Daoy (cell line): Measurements from ENCODE around the gene LZTR1. TPM values are rescaled to one million over a fixed set of nuclear protein-coding genes. Genes with fewer than 3 reads are reported as not detected.

ENCODE experiments used
- DNase-seq: peaks from one replicate; pipeline ENCODE4 v3.0.0-alpha.2; 2015; ENCODE audit warnings: low read depth
- total RNA-seq: library from RNA; depleted of rRNA; stranded (reverse); fragments of >200 nt; shearing (Covaris generic); gene quantifications from 2 replicates; pipeline ENCODE4 v1.2.3, GENCODE V29; 2014

Gene LZTR1
- total RNA-seq, 1 experiment from 2014 or later: 22.9 TPM

DNA sequence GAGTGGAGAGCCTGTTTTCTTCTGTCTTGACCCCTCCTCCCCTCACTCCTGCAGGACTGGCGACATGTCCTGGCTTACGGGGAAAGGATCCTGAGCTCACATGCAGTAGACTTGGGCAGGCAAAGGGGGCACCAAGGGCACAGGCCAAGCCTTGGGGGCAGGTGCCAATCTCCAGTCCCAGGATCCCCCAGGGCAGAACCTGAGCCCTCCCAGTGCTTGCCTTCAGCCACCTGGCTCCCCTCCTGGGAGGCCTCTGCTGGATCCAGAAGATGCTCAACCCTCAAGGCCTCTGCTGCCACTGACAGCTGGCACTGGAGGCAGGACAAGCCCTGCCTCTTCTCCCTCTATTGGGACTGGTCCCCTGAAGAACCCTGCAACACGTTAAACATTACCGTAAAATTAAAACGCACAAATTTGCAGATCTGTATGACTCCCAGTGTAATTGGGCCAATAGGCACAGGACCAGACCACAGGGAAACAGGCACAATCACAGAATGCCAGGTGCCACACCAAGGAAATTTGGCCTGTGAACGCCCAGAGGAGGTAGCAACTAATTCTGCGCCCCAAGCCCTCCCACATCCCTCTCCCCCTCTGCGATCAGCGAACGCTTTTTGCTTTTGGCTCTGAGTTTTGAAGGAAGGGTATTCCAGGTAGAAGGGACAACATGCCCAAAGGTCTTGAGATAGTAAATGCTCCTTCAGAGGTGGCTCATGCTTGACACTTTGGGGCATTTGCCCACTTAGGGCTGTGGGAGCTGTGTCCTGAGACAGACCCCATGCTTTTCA lies 967 bp upstream of the LZTR1 start:
- DNase-seq: no peak

DNA sequence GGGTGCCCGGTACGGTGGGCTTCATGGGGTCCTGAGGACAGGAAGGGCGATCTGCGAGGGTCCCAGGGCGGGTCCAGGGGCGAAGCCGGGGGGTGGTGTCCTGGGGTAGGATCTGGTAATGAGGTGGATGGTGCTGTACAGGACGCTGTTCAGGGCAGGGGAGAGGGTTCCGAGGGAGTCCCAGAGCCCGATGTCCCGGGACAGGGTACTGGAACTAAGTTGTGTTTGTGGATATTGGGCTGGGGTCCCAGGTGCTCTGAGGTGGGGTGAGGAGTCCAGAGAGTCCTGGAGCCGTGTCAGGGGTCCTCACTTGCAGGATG lies 426 bp downstream of the LZTR1 start:
- DNase-seq: no peak

DNA sequence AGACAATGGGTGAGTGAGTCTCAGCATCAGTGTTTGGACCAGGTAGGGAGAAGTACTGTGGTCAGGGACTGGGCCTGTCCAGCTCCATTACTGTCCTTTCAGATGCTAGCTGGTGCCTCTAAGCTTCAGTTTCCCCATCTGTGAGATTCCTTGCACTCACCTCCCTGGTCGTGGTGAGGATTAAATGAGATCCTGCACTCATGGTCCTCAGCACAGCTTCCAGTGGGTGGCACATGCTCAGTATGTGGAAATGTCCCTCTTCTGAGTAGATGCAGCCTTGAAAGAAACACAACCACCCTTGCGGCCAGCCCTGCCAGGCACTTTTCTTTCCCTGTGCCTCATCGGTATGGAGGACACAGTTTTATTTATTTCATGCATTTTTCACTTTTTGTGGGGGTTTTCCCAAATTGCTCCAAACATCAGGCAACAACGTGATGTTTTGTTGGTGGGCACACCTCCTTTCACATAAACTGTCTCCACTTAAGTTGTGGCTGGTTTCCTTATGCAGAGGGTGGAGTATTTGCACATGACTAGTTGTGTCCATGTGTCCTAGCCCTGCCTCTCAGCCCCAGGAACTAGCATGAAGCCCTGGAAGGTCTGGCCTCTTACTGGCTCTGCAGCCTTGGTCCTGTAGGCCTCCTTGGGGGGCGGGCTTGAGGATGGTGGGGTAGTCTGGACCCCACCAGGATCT lies 1.1 kb downstream of the LZTR1 start:
- DNase-seq: no peak

GRCh38 chr22:20985720-20986119 lies 3.6 kb downstream of the LZTR1 start:
- no peak for DNase-seq

- DNase-seq: no peak
Observed at GRCh38 chr22:20986365-20986764, 4.3 kb downstream of the LZTR1 start.

DNA sequence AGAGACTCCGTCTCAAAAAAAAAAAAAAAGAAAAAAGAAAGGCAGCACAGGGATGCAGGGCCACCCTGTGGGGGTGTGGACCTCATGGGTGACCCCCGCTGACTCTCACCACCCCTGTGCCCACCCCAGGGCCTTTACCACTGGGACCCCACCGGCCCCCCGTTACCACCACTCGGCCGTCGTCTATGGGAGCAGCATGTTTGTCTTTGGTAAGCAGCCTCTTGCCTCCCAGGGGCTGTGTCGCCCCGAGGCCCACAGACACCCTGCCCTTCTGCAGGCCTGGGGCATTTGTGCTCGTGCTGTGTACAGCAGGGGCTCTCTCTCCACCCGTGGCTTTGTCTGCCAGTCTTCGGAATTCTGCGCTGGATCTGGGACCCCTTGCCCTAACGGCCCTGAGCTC lies 5.3 kb downstream of the LZTR1 start:
- DNase-seq: no peak

GRCh38 chr22:20988573-20989322 lies 6.7 kb downstream of the LZTR1 start:
- no peak for DNase-seq

DNA sequence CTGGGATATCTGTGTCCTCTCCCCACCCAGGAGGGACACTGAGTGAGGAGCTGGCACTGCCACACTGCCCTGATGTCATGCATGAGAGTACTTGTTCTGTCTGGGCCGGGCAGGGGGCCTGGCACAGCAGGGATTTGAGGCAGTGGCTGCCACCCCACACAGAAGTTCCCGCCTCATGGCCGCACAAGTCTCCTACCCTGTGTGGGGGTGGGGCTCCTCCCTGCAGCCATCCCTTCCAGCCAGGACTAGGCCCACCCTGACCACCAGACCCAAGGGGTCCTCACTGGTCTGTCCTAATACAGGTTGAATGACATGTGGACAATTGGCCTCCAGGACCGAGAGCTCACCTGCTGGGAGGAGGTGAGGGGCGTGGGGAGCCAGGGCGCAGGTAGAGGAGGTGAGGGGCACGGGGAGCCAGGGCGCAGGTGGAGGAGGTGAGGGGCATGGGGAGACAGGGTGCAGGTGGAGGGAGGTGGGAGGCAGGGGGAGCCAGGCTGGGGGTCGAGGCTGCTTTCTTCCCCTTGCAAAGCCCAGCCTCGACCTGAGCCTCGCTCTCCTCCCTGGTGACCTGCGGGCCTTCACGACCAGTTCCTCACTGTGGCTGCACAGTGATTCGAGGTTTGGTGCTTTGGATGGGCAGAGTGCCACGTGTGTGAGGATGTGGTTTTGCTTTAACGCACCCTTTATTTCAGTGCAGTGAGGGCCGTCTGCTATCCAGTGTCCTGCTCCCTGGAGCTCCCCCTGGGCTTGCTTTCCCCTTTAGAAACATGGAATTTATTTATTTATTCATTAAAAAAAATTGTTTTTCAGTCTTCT lies 7.4 kb downstream of the LZTR1 start:
- DNase-seq: peak; percentile 42

DNA sequence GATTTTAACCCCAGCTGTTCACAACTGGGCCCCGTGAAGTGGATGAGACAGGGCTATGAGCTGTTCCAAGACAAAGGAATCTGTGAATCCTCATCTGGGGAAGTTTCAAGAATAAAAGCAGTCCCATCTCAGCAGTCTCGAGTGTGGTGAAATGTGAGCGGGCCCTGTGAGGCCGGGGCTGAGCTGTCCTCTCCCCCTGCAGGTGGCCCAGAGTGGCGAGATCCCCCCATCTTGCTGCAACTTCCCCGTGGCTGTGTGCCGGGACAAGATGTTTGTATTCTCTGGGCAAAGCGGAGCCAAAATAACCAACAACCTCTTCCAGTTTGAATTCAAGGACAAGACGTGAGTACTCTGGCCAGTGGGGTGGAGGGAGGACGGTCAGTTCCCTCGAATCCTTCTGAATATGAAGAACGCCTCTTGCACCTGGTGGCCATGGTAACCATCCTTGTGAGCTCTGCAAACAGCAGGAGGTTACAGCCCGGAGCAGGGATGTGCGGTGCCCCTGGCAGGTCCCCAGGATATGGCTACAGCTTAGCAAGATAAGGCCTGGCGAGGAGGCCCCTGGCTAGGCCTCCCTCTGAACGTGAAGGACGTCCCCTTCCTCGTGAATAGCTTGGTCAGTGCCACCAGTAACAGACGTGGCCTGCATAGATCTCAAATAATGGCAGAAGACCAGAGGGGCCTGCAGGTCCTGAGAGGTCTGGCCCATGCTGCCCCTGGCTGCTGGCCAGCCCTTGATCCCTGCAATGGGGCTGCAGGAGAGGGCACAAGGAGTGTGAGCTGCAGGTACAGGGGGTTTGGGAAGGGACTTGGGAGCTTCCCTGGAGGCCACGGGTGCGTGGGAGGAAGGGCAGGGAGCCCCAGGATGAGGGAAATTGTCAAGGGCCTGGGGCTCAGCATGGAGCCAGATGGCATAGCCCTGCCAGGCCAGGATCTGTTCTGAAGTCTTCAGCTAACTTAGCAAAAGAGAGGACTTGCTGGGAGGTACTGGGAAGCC lies 8.4 kb downstream of the LZTR1 start:
- DNase-seq: no peak

DNA sequence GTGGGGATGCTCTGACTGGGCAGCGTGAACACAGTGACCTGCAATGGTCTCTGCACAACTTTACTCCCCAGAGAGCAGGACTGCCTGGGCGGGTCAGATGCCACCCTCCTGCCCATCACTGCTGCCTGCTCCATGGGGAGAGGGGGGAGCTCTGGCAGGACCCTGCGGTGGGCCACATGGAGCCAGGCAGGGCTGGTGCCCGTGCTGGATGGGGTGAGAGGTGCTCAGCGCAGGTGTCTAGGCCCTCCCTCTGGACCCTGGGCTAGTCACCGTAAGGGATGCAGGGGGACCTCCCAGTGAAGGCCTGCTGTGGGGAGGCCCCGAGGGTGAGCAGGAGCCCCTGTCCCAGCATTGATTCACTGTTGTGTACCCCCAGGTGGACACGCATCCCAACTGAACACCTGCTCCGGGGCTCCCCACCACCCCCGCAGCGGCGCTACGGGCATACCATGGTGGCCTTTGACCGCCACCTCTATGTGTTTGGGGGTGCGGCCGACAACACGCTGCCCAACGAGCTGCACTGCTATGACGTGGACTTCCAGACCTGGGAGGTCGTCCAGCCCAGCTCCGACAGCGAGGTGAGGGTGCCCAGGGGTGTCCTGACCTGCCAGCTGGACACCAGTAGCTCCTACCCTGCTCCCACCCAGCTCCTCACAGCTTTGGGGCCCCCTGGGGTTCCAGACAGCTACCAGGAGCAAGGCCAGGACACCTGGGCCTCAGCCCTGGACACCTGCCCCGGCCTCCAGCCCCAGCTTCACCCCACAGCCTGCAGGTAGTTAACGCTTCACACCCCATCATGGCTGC lies 9.4 kb downstream of the LZTR1 start:
- DNase-seq: no peak

- DNase-seq: no peak
Observed at GRCh38 chr22:20992056-20992442, 10.0 kb downstream of the LZTR1 start.

DNA sequence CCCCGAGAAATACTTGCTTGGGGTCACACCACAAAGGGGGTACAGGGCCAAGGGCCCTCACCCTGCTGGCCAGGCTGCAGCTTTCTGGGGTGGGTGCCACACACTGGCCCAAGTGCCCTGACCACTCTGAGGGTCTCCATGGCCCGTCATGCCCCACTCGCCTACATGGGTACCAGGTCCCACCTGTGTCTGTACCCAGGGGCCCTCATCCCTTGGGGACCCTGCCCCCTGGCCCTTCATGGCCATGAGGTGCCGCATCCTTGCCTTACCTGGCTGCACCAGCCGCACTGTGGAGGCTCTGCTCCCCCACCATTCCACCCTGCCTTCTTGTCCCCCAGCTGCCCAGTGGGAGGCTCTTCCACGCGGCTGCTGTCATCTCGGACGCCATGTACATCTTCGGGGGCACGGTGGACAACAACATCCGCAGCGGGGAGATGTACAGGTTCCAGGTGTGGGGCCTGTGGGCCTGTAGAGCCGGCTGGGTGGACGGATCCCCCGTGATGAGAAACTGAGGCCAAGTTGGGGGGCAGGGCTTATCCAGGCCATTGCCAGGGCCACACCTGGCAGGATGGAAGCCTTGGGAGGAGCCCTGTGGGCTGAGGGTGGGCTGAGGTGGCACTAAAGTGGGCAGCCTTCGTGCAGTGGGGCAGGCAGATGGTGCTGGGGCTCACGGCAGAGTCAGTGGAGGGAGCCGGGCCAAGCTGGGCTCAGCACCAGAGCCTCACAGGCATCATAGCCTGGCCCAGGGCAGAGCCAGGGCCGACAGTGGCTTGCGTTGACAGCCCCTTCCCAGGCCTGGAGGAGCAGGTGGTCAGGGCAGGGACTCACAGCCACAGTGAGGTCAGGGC lies 10.6 kb downstream of the LZTR1 start:
- DNase-seq: no peak

DNA sequence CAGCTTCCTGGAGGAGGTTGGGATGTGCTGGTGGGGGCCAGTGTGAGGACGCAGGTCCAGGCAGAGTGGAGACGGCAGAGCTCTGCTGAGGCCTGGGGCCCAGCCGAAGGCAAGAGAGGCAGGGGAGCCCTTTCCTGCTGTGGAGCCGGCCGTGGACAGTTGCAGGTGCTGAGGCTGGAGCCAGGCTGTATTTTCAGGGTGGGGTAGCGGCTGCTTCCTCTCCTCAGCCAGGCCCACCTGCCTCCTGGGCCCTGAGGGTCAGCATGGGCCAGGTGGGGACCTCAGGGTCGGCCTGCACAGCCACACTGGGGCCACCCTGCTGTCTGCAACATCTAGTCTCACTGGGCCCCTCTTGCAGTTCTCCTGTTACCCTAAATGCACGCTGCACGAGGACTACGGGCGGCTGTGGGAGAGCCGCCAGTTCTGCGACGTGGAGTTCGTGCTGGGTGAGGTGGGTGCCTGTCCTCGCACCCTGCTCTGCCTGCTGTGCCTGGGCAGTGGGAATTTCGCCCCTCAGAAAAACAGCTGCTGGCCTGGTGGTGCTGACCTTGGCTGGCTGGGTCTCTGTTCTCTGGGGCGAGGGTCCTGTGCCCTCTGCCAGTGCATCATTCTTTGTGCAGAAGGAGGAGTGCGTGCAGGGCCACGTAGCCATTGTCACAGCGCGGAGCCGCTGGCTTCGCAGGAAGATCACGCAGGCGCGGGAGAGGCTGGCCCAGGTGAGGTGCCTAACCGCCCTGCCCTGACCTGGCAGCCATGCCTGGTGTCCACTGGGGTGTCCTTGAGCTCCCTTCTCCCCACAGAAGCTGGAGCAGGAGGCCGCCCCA lies 11.4 kb downstream of the LZTR1 start:
- no peak for DNase-seq

DNA sequence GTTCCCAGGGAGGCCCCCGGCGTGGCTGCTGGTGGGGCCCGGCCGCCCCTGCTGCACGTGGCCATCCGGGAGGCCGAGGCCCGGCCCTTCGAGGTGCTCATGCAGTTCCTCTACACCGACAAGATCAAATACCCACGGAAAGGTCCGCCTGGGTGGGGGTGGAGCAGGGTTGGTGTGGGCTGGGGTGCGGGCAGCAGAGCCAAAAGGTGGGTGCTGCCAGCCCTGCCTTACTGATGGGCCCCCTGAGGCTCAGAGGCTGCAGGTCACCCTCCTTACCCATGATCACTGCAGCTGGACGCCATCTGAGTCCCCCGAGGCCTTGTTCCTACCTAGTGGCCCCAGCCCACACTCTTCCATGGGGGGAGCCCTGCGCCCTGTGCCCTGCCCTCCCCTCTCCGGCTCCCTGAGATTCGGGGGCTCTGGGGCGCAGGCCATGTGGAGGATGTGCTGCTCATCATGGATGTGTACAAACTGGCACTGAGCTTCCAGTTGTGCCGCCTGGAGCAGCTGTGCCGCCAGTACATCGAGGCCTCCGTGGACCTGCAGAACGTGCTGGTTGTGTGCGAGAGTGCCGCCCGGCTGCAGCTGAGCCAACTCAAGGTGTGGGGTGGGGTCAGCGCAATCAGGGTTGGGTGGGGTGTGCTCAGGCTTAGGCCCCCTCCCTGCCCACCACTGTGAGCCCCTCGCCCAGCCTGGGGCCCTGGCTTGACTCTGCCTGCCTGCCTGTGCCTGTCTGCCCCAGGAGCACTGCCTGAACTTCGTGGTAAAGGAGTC lies 12.2 kb downstream of the LZTR1 start:
- no peak for DNase-seq

DNA sequence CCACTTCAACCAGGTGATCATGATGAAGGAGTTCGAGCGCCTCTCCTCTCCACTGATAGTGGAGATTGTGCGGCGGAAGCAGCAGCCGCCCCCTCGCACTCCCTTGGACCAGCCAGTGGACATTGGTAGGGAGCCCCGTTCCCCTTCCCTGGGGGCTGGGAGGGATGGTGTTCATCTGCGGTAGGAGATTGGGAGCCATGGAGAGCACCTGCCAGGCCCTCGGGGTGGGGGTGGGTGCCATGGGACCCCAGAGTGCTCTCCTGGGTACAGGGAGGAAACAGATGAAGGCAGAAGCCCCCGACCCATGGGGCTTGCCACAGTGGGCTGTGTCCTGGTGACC lies 12.8 kb downstream of the LZTR1 start:
- DNase-seq: no peak

DNA sequence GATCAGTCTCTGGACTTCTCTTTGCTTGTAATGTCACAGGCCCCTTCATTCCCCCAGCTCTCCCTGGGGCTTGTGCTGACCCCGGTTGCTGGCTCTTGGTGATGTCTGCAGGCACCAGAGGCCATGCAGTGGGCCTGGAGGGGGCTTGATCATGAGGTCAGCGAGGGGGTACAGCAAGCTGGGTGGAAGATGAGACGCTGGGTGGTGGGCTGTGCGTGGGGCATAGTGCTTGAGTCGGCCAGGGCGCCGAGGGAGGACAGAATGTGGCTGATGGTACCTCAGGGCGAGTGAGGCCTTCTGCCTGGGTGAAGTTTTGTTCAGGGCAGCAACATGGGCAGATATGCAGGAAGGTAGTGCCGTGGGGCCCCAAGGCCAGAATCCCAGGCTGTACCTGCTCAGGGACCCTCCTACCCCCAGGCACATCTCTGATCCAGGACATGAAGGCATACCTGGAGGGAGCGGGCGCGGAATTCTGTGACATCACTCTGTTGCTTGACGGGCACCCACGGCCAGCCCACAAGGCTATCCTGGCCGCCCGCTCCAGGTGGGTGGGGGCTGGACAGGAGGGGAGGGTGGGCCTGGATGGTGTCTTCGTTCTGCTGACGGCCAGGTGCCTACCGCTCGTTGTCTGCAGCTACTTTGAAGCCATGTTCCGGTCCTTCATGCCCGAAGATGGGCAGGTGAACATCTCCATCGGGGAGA lies 13.4 kb downstream of the LZTR1 start:
- no peak for DNase-seq

GRCh38 chr22:20996031-20996410 lies 13.9 kb downstream of the LZTR1 start:
- DNase-seq: no peak
